ENCODE results near the gene HS3ST1. TPM values are rescaled to one million over a fixed set of nuclear protein-coding genes. Genes with fewer than 3 reads are reported as not detected.

Gene HS3ST1
- total RNA-seq, 1 experiment from 2014 or later = 134 TPM

DNA sequence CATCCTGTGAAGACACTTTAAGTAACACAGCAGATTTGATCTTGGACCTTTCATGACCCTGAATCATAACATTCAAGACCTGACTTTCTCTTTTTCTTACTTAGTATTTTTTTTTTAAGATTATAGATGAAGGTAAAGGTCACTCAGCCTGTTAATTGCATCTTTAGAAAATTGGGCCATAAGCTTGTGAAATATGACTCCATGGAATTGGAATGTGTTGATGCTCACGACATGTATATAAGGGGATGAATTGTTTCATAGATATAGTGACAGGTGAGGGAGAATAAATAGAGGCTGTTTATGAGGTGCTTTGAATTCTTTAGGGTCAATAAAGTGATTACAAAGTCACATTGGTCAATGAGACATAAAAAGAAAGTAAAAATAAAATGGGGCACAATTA lies 27.7 kb upstream of the HS3ST1 start:
- H3K4me1 ChIP-seq (ENCODE audit: control insufficient read depth in 1 of 2, insufficient read depth in 2 of 2, low read length in 2 of 2) = peaks cover 0 to 19% of the 10 kb centered on the region in 2 experiments; a peak in 2 of 4 replicates
- H4K20me1 ChIP-seq (ENCODE audit: insufficient read depth) = no peaks in the 10 kb centered on the region
- TF ChIP-seq POLR2A (IDR thresholded peaks at IDR 0.05; ENCODE audit: borderline replicate concordance, extremely low read depth, insufficient read depth, insufficient read length) (no peak), SP1 (IDR thresholded peaks at IDR 0.05; ENCODE audit: low read depth) (no peak), EZH2phosphoT487 (IDR thresholded peaks at IDR 0.05; ENCODE audit: borderline replicate concordance) (no peak), SRF (IDR thresholded peaks at IDR 0.05; ENCODE audit: low read depth) (no peak), FOSL1 (IDR thresholded peaks at IDR 0.05; ENCODE audit: low read depth) (no peak), JUND (IDR thresholded peaks at IDR 0.05) (no peak), RAD21 (IDR thresholded peaks at IDR 0.05; ENCODE audit: low read depth) (no peak), POLR2AphosphoS5 (IDR thresholded peaks at IDR 0.05; ENCODE audit: low read depth, low read length) (no peak), TCF7L2 (IDR thresholded peaks at IDR 0.05; ENCODE audit: borderline replicate concordance, extremely low read depth, insufficient read depth, insufficient read length) (no peak)
- TF ChIP-seq, protein P1, sequence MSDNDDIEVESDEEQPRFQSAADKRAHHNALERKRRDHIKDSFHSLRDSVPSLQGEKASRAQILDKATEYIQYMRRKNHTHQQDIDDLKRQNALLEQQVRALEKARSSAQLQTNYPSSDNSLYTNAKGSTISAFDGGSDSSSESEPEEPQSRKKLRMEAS (IDR thresholded peaks at IDR 0.05) = no peak
- TF ChIP-seq, protein P2, sequence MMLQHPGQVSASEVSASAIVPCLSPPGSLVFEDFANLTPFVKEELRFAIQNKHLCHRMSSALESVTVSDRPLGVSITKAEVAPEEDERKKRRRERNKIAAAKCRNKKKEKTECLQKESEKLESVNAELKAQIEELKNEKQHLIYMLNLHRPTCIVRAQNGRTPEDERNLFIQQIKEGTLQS (IDR thresholded peaks at IDR 0.05) = no peak
- ATAC-seq (no peak; the same call in 1 of the 2 replicates), DNase-seq (ENCODE audit: low read depth, low spot score) (no peak)
- peaks cover 0 to 5% of the 10 kb centered on the region in 2 experiments; a peak in 1 of 4 replicates for H3K9me3 ChIP-seq (ENCODE audit: control insufficient read depth in 1 of 2, insufficient read depth in 1 of 2, low read depth in 1 of 2, low read length in 2 of 2)
- H3K36me3 ChIP-seq (ENCODE audit: control insufficient read depth in 1 of 2, insufficient read depth in 2 of 2, low read length in 2 of 2) = no peaks in the 10 kb centered on the region
- H3K4me3 ChIP-seq (replicated peaks in 1 of 2; ENCODE audit: low read depth in 1 of 2, low read length in 2 of 2) = no peak overlapping the region
- intact Hi-C loops (cut with micrococcal nuclease) = no loop called here
- no peak overlapping the region for H3K27ac ChIP-seq (ENCODE audit: low read depth, low read length)
- no peaks in the 10 kb centered on the region for H3K79me2 ChIP-seq (ENCODE audit: insufficient read depth, low read length)
- H3K9ac ChIP-seq (ENCODE audit: low read length) = no peak overlapping the region
- ChIA-PET POLR2A (no interaction called here), CTCF (no interaction called here), RAD21 (ENCODE audit: low non-redundant PET in 1 of 2, low total read pairs in 2 of 2, uncharacterized antibody in 2 of 2, unreplicated experiment in 2 of 2) (no interaction called here)
- BruUV-seq (replicated peaks) = no TSS peak
- H2AFZ ChIP-seq (ENCODE audit: low read depth, low read length, poor library complexity, severe bottlenecking) = no peak overlapping the region
- H3K27me3 ChIP-seq (ENCODE audit: insufficient read depth, low read length) = no peaks in the 10 kb centered on the region
- H3K4me2 ChIP-seq (ENCODE audit: low read length) = peak overlapping the region; percentile 8; the same call in 1 of the 2 replicates
- no peaks in the 10 kb centered on the region for H3K9me2 ChIP-seq (ENCODE audit: insufficient read depth)

DNA sequence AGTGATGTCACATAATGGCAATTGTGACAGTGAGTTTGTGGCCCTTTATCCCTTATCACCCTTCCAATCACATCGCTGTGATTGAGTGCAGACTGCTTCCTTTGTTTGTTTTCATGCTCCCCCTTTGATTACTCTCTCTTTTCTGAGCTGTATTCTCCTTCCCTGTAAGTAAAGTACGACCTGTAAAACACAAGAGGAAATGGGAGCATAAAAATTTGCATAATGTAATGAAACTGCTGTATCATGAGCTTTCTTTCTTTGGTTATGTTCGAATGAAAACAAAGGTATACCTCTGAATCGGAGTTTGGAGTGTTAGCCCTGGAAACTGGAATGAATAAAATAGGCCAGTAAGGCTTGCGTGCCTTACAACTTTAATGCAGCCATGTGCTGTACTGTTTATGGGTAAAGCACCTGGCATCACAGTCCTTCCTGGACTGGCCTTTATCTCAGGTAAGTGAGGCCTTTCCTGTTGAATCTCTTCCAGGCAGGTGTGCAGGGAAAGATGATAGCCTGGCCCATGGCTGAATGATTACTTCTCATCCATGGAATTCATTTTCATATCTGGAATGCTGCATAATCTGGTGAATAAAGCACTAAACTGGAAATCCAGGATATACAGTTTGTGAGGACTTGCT lies 26.6 kb upstream of the HS3ST1 start:
- DNase-seq (ENCODE audit: low read depth, low spot score) (no peak), ATAC-seq (no peak)
- no peak overlapping the region for H3K4me3 ChIP-seq (replicated peaks in 1 of 2; ENCODE audit: low read depth in 1 of 2, low read length in 2 of 2)
- no peak overlapping the region for H3K27ac ChIP-seq (ENCODE audit: low read depth, low read length)
- H3K36me3 ChIP-seq (ENCODE audit: control insufficient read depth in 1 of 2, insufficient read depth in 2 of 2, low read length in 2 of 2) = no peaks in the 10 kb centered on the region
- no peaks in the 10 kb centered on the region for H3K9me2 ChIP-seq (ENCODE audit: insufficient read depth)
- H2AFZ ChIP-seq (ENCODE audit: low read depth, low read length, poor library complexity, severe bottlenecking) = no peak overlapping the region
- no TSS peak for BruUV-seq (replicated peaks)
- no peak overlapping the region for H3K9ac ChIP-seq (ENCODE audit: low read length)
- no peaks in the 10 kb centered on the region for H3K79me2 ChIP-seq (ENCODE audit: insufficient read depth, low read length)
- ChIA-PET POLR2A (no interaction called here), CTCF (no interaction called here), RAD21 (ENCODE audit: low non-redundant PET in 1 of 2, low total read pairs in 2 of 2, uncharacterized antibody in 2 of 2, unreplicated experiment in 2 of 2) (no interaction called here)
- H4K20me1 ChIP-seq (ENCODE audit: insufficient read depth) = no peaks in the 10 kb centered on the region
- peaks cover 0 to 5% of the 10 kb centered on the region in 2 experiments; a peak in 1 of 4 replicates for H3K9me3 ChIP-seq (ENCODE audit: control insufficient read depth in 1 of 2, insufficient read depth in 1 of 2, low read depth in 1 of 2, low read length in 2 of 2)
- H3K27me3 ChIP-seq (ENCODE audit: insufficient read depth, low read length) = no peaks in the 10 kb centered on the region
- H3K4me1 ChIP-seq (ENCODE audit: control insufficient read depth in 1 of 2, insufficient read depth in 2 of 2, low read length in 2 of 2) = peaks cover 0 to 19% of the 10 kb centered on the region in 2 experiments; a peak in 2 of 4 replicates
- intact Hi-C loops (cut with micrococcal nuclease) = no loop called here
- H3K4me2 ChIP-seq (ENCODE audit: low read length) = no peak overlapping the region
- TF ChIP-seq, protein P3, sequence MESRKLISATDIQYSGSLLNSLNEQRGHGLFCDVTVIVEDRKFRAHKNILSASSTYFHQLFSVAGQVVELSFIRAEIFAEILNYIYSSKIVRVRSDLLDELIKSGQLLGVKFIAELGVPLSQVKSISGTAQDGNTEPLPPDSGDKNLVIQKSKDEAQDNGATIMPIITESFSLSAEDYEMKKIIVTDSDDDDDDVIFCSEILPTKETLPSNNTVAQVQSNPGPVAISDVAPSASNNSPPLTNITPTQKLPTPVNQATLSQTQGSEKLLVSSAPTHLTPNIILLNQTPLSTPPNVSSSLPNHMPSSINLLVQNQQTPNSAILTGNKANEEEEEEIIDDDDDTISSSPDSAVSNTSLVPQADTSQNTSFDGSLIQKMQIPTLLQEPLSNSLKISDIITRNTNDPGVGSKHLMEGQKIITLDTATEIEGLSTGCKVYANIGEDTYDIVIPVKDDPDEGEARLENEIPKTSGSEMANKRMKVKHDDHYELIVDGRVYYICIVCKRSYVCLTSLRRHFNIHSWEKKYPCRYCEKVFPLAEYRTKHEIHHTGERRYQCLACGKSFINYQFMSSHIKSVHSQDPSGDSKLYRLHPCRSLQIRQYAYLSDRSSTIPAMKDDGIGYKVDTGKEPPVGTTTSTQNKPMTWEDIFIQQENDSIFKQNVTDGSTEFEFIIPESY (IDR thresholded peaks at IDR 0.05; ENCODE audit: extremely low read depth, insufficient replicate concordance, low read length) = no peak
- TF ChIP-seq, protein P2 (IDR thresholded peaks at IDR 0.05) = no peak
- TF ChIP-seq EGR1 (IDR thresholded peaks at IDR 0.05; ENCODE audit: low read depth) = no peak
- no peak for TF ChIP-seq RAD21 (IDR thresholded peaks at IDR 0.05; ENCODE audit: low read depth)
- TF ChIP-seq, protein P4, sequence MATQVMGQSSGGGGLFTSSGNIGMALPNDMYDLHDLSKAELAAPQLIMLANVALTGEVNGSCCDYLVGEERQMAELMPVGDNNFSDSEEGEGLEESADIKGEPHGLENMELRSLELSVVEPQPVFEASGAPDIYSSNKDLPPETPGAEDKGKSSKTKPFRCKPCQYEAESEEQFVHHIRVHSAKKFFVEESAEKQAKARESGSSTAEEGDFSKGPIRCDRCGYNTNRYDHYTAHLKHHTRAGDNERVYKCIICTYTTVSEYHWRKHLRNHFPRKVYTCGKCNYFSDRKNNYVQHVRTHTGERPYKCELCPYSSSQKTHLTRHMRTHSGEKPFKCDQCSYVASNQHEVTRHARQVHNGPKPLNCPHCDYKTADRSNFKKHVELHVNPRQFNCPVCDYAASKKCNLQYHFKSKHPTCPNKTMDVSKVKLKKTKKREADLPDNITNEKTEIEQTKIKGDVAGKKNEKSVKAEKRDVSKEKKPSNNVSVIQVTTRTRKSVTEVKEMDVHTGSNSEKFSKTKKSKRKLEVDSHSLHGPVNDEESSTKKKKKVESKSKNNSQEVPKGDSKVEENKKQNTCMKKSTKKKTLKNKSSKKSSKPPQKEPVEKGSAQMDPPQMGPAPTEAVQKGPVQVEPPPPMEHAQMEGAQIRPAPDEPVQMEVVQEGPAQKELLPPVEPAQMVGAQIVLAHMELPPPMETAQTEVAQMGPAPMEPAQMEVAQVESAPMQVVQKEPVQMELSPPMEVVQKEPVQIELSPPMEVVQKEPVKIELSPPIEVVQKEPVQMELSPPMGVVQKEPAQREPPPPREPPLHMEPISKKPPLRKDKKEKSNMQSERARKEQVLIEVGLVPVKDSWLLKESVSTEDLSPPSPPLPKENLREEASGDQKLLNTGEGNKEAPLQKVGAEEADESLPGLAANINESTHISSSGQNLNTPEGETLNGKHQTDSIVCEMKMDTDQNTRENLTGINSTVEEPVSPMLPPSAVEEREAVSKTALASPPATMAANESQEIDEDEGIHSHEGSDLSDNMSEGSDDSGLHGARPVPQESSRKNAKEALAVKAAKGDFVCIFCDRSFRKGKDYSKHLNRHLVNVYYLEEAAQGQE (IDR thresholded peaks at IDR 0.05; ENCODE audit: low read depth) = no peak

All from HCT116 (cell line).